ENCODE data around the gene SEC14L3. TPM values are rescaled to one million over a fixed set of nuclear protein-coding genes. Genes with fewer than 3 reads are reported as not detected.

SEC14L3 gene
- total RNA-seq, 1 experiment from 2014 or later = not detected

GRCh38 chr22:30438559-30438958 is 33.3 kb downstream of the SEC14L3 start:
- Histone ChIP-seq H3K4me2 (ENCODE audit: insufficient read depth, insufficient read length, low read length) (no peak overlapping the region), H3K79me1 (ENCODE audit: insufficient read depth, low read depth, low read length, poor library complexity, severe bottlenecking) (no peaks in the 10 kb centered on the region), H3K23ac (ENCODE audit: insufficient read length, low read depth, low read length) (no peak overlapping the region), H3K4me1 (ENCODE audit: insufficient read depth, low read length) (no peaks in the 10 kb centered on the region), H3K14ac (ENCODE audit: insufficient read depth, low read length) (no peak overlapping the region), H2AK5ac (ENCODE audit: insufficient read length, low read length) (no peak overlapping the region), H3K27me3 (ENCODE audit: insufficient read depth, low read length) (no peaks in the 10 kb centered on the region), H3K79me2 (ENCODE audit: insufficient read depth, low read length) (no peaks in the 10 kb centered on the region), H3K27ac (ENCODE audit: insufficient read length, low read depth, low read length) (no peak overlapping the region), H2BK5ac (ENCODE audit: insufficient read length, low read length) (no peak overlapping the region), H4K5ac (ENCODE audit: insufficient read length, low read depth, low read length) (no peak overlapping the region), H2BK20ac (ENCODE audit: low read depth, low read length, poor library complexity, severe bottlenecking) (no peak overlapping the region), H4K8ac (replicated peaks; ENCODE audit: insufficient read length, low read depth, low read length) (no peak overlapping the region), H2AFZ (ENCODE audit: low read length) (no peak overlapping the region), H2BK12ac (ENCODE audit: insufficient read length, low read depth, low read length) (no peak overlapping the region), H3K4ac (ENCODE audit: low read depth, low read length) (no peak overlapping the region), H3K9me3 (ENCODE audit: control insufficient read depth, low read depth, low read length) (no peaks in the 10 kb centered on the region), H4K91ac (ENCODE audit: insufficient read length, low read depth, low read length) (no peak overlapping the region), H3K23me2 (ENCODE audit: insufficient read length, low read depth, low read length, poor library complexity, severe bottlenecking) (no peaks in the 10 kb centered on the region), H3T11ph (ENCODE audit: low read length) (no peak overlapping the region), H3K56ac (ENCODE audit: insufficient read length, low read depth, low read length) (no peak overlapping the region), H2BK15ac (ENCODE audit: low read depth, low read length) (no peak overlapping the region), H3K18ac (ENCODE audit: insufficient read length, low read depth, low read length) (no peak overlapping the region), H2BK120ac (ENCODE audit: low read depth, low read length, poor library complexity, severe bottlenecking) (no peak overlapping the region), H4K20me1 (ENCODE audit: control insufficient read depth, insufficient read depth, insufficient read length) (no peaks in the 10 kb centered on the region), H3K9ac (ENCODE audit: extremely low read depth, insufficient read length, low read length) (no peak overlapping the region)
- peaks cover 6% of the 10 kb centered on the region for H3K27me3 Mint-ChIP-seq (ENCODE audit: low read depth)
- no peak for DNase-seq
- no peaks in the 10 kb centered on the region; a peak in 1 of 5 replicates for H3K9me3 Mint-ChIP-seq
- no peak for TF ChIP-seq CTCF (conservative IDR thresholded peaks at IDR 0.05)
- H3K4me3 Mint-ChIP-seq = no peak overlapping the region
- peaks cover 0 to 3% (median 0%) of the 10 kb centered on the region in 3 experiments; a peak in 1 of 7 replicates for H3K36me3 Mint-ChIP-seq (ENCODE audit: insufficient read depth in 1 of 3, low read depth in 3 of 3)
- no peak overlapping the region for H3K27ac Mint-ChIP-seq
- H3K4me1 Mint-ChIP-seq = peaks cover 7 to 12% of the 10 kb centered on the region in 2 experiments; a peak in 3 of 4 replicates
- WGBS (ENCODE audit: extremely low coverage, insufficient read length, low lambda C conversion rate) = no CpG with 5 or more reads among the region's 3 CpGs

Data from H9 (cell line).